ENCODE measurements around the gene ARMC7.

ARMC7 gene

DNA sequence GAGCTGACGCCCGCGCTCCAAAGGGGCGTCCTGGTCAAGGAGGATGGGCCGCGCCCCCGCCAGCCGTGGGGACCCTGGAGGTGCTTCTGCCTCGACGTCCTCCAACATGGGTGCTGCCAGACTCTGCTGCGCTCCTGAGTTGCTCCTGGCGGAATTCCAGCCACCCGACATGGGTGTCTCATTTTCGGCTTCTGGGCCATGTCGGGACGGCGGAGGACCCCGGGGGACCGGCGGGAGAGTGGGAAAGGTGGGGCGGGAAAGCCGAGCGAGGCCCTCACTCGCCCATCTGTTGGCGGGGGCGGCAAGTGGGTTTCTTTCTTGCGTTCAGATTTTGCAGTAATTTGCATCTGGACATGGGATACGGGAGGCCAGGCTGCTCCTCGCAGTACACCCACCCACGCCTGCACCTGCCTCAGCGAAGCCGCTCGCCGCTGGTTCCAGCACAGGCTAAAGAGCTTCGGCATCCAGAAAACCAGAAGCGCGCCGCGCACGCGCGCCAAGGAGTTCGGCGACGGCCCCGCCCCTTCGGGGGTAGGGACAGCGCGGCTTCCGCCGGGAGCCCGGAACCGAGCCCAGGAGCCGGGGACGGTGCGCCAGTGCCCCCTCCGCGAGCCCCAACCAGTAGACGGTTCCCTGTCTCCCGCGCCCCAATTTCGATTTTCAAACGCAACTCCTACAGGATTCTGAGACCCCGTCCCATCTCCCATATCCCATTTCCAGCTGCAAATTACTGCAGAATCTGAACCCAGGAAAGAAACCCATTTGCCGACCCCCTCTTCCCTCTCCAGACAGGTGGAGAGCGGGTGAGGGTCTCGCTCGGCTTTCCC, at the start of gene ARMC7:
ARMC7 (plus strand) TSS at position 563 of the 827 bp plus-strand sequence. CDS start 320 bp downstream, outside the sequence.
- in situ Hi-C loops (cut with HindIII; ENCODE audit: low sequenced_read_pairs), result no loop called here
- H3K4me3 ChIP-seq (ENCODE audit: low read depth, low read length), result peak within 1 kb of the TSS; percentile 87
- TF ChIP-seq, protein P1, sequence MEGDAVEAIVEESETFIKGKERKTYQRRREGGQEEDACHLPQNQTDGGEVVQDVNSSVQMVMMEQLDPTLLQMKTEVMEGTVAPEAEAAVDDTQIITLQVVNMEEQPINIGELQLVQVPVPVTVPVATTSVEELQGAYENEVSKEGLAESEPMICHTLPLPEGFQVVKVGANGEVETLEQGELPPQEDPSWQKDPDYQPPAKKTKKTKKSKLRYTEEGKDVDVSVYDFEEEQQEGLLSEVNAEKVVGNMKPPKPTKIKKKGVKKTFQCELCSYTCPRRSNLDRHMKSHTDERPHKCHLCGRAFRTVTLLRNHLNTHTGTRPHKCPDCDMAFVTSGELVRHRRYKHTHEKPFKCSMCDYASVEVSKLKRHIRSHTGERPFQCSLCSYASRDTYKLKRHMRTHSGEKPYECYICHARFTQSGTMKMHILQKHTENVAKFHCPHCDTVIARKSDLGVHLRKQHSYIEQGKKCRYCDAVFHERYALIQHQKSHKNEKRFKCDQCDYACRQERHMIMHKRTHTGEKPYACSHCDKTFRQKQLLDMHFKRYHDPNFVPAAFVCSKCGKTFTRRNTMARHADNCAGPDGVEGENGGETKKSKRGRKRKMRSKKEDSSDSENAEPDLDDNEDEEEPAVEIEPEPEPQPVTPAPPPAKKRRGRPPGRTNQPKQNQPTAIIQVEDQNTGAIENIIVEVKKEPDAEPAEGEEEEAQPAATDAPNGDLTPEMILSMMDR (IDR thresholded peaks at IDR 0.05; ENCODE audit: low read depth, low read length), result no peak
- peak; percentile 80 for DNase-seq (ENCODE audit: low read depth, low spot score)

DNA sequence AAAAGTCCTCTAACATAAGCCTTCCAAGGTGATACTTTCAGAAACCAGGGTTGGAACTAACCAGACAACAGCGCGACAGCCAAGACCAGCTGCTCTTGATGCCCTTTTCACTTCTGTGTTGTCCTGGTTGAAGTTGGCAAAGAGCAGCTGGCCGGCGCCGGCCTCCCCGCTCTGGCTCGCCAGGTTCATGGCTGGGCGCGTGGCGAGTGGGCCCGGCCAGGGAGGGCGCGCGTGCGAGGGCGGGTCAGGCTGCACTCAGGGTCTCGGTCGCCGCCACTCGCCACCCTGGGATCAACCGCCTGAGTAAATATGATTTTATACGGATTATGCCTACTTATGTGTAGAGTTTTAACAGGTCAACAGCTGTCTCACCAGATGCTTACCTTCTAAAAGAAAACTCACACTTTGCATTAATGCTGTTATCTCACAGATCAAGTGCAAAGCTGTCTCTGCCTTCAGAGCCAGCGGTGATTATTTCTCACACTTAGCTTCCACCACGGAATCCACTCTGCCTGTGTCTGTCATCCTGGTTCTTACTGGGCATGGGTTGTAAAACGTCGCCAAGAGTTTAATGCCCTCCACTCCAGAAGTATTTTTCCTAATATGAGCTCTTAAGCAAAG, 49.2 kb upstream of the ARMC7 start:
- TF ChIP-seq, protein P1 (IDR thresholded peaks at IDR 0.05; ENCODE audit: low read depth, low read length), result no peak
- in situ Hi-C loops (cut with HindIII; ENCODE audit: low sequenced_read_pairs), result no loop called here
- DNase-seq (ENCODE audit: low read depth, low spot score), result no peak
- H3K4me3 ChIP-seq (ENCODE audit: low read depth, low read length), result no peak overlapping the region

DNA sequence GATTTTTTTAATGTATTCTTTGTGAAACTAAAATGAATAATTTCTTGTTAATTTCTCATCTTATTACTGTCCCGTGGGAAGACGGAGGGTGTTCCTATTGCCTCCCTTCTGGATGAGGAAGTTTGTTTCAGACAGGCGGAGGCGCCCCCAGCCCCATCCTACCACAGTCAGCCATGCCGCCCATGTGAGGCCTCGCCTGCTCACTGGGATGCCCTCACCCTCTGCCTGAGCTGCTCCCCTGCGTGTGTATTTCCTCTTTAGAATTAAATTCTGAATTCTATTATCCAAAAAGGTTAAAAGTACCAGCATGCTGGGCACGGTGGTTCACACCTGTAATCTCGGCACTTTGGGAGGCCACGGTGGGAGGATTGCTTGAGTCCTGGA, 48.7 kb upstream of the ARMC7 start:
- TF ChIP-seq, protein P1 (IDR thresholded peaks at IDR 0.05; ENCODE audit: low read depth, low read length), result no peak
- no peak overlapping the region for H3K4me3 ChIP-seq (ENCODE audit: low read depth, low read length)
- DNase-seq (ENCODE audit: low read depth, low spot score), result no peak
- in situ Hi-C loops (cut with HindIII; ENCODE audit: low sequenced_read_pairs), result no loop called here

DNA sequence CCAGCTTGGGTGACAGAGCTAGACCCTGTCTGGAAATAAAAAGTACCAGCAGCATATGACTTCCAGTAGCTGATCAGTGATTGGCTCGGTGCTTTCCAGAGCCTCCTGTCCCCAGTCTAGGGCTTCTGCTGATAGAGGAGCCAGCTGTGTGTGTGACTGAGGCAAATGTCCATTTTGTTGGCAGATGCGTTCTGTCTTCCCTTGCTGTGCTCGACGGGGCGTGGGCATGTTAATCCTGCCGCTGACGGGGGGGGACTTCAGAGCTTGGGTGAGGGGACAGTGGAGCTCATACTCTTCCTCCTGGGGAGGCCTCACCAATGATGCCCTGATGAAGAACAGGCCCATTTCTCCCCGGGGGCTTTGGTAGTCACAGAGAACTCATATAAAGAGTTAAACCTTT, 48.2 kb upstream of the ARMC7 start:
- no peak overlapping the region for H3K4me3 ChIP-seq (ENCODE audit: low read depth, low read length)
- no peak for DNase-seq (ENCODE audit: low read depth, low spot score)
- in situ Hi-C loops (cut with HindIII; ENCODE audit: low sequenced_read_pairs), result no loop called here
- TF ChIP-seq, protein P1 (IDR thresholded peaks at IDR 0.05; ENCODE audit: low read depth, low read length), result no peak

DNA sequence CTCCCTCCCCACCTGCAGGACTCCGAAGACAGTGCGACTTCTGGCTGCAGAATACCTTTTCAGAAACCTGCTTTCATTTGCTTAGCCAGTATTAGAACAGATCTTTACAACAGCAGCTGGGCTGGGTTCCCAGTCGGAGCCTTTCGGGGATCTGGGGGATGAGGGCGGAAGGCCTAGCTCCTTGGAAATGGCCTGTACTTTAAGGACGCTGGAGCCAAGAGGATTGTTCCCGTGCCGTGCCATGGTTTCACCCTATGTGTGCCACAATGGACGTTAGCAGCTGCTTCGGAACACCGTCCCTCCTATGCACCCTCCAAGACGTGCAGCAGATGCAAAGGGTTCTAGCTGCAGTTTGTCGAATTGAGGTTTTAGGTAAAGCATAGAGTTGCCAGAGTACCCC, 46.6 kb upstream of the ARMC7 start:
- in situ Hi-C loops (cut with HindIII; ENCODE audit: low sequenced_read_pairs), result no loop called here
- H3K4me3 ChIP-seq (ENCODE audit: low read depth, low read length), result no peak overlapping the region
- no peak for DNase-seq (ENCODE audit: low read depth, low spot score)
- TF ChIP-seq, protein P1 (IDR thresholded peaks at IDR 0.05; ENCODE audit: low read depth, low read length), result no peak

DNA sequence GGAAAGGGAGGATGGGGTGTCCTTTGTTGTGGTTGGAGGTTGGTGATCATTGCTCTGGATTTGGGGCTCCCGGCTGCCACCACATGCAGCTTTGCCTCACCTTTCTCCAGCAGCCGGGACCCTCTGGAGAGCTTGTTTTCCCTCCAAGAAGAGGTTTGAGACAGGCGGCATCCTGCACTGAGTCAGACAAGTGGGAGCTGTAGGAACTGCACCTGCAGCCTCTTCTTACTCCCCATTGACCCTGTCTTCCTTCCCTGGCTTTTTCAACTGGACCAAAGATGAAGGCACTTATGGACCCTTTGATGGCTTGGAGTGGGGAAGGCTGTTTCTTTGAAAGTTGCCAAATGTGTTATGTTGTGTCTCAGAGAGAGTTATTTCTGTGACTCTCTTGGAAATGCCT, 46.1 kb upstream of the ARMC7 start:
- TF ChIP-seq, protein P1 (IDR thresholded peaks at IDR 0.05; ENCODE audit: low read depth, low read length), result no peak
- in situ Hi-C loops (cut with HindIII; ENCODE audit: low sequenced_read_pairs), result no loop called here
- no peak overlapping the region for H3K4me3 ChIP-seq (ENCODE audit: low read depth, low read length)
- no peak for DNase-seq (ENCODE audit: low read depth, low spot score)
